ENCODE data around the gene UPK3A.

GRCh38 chr22:45280587-45280980, 4.2 kb upstream of the UPK3A start:
- TF ChIP-seq CTCF (IDR thresholded peaks at IDR 0.05): no peak
- TF ChIP-seq POLR2AphosphoS5 (IDR thresholded peaks at IDR 0.05; ENCODE audit: insufficient read depth in 1 of 2, low read depth in 1 of 2): no peak
